Liver (tissue), 9 donors: ENCODE measurements around the gene POLD3. TPM values are rescaled to one million over a fixed set of nuclear protein-coding genes. Genes with fewer than 3 reads are reported as not detected.

Experiments used
- DNase-seq: peaks from one replicate; pipeline ENCODE4 v3.0.0-alpha.2; 2017; ENCODE audit warnings: low spot score
- H3K27ac ChIP-seq, 2 donors: one replicate each; pipeline ENCODE4 v1.7.0; 2013; ENCODE audit warnings: inconsistent platforms in 2 of 2, low read length in 2 of 2, control low read depth in 1 of 2, low read depth in 1 of 2, mild to moderate bottlenecking in 1 of 2
- H3K27me3 ChIP-seq, 4 donors: one replicate each; pipeline versions ENCODE4 v1.6.1 to v1.7.0; 2013; ENCODE audit warnings: low read length in 3 of 4, inconsistent platforms in 1 of 4, mild to moderate bottlenecking in 1 of 4, moderate library complexity in 1 of 4; ENCODE audit not compliant: control insufficient read depth in 4 of 4, insufficient read depth in 4 of 4
- H3K36me3 ChIP-seq, 4 donors: one replicate each; pipeline versions ENCODE4 v1.6.1 to v1.7.0; 2013; ENCODE audit warnings: low read length in 3 of 4, mild to moderate bottlenecking in 3 of 4, low read depth in 1 of 4, moderate library complexity in 1 of 4; ENCODE audit not compliant: control insufficient read depth in 4 of 4, insufficient read depth in 3 of 4
- H3K4me1 ChIP-seq, 4 donors: one replicate each; pipeline versions ENCODE4 v1.6.1 to v1.7.0; 2013; ENCODE audit warnings: low read length in 3 of 4, mild to moderate bottlenecking in 3 of 4, moderate library complexity in 1 of 4; ENCODE audit not compliant: control insufficient read depth in 4 of 4, insufficient read depth in 4 of 4
- H3K4me3 ChIP-seq, 3 donors: one replicate each; pipeline versions ENCODE4 v1.6.1 to v1.7.0; 2013; ENCODE audit warnings: low read length in 3 of 3, control low read depth in 1 of 3, low read depth in 1 of 3, mild to moderate bottlenecking in 1 of 3
- H3K9ac ChIP-seq, 2 donors: one replicate each; pipeline ENCODE4 v1.7.0; 2013; ENCODE audit warnings: low read length in 2 of 2, mild to moderate bottlenecking in 2 of 2, moderate library complexity in 2 of 2, control low read depth in 1 of 2, low read depth in 1 of 2
- H3K9me3 ChIP-seq, 4 donors: one replicate each; pipeline versions ENCODE4 v1.6.1 to v1.7.0; 2013; ENCODE audit warnings: low read length in 3 of 4; ENCODE audit not compliant: control insufficient read depth in 4 of 4
- EGR1 ChIP-seq, 2 donors: IDR thresholded peaks; 2 replicates each; pipeline ENCODE4 v1.6.1; 2016 to 2018; ENCODE audit warnings: antibody characterized with exemption in 2 of 2, low read depth in 2 of 2
- FOXA1 ChIP-seq: IDR thresholded peaks from 2 replicates; pipeline ENCODE4 v1.6.1; 2016; ENCODE audit warnings: antibody characterized with exemption
- FOXA2 ChIP-seq: IDR thresholded peaks from 2 replicates; pipeline ENCODE4 v1.6.1; 2016; ENCODE audit warnings: antibody characterized with exemption
- GABPA ChIP-seq, 2 donors: IDR thresholded peaks in 1 of 2; conservative IDR thresholded peaks in 1 of 2; 2 replicates each; pipeline ENCODE4 v1.6.1; 2016; ENCODE audit warnings: antibody characterized with exemption in 2 of 2, mild to moderate bottlenecking in 1 of 2, moderate library complexity in 1 of 2
- HNF4A ChIP-seq, 2 donors: conservative IDR thresholded peaks; 2 replicates each; pipeline ENCODE4 v1.6.1; 2016; ENCODE audit warnings: antibody characterized with exemption in 2 of 2, mild to moderate bottlenecking in 2 of 2
- HNF4G ChIP-seq: IDR thresholded peaks from 2 replicates; pipeline ENCODE4 v1.6.1; 2016; ENCODE audit warnings: antibody characterized with exemption
- JUND ChIP-seq, 2 donors: IDR thresholded peaks; 2 replicates each; pipeline ENCODE4 v1.6.1; 2016; ENCODE audit warnings: antibody characterized with exemption in 2 of 2
- NR2F2 ChIP-seq: IDR thresholded peaks from 2 replicates; pipeline ENCODE4 v1.6.1; 2016; ENCODE audit warnings: antibody characterized with exemption
- RAD21 ChIP-seq, 2 donors: IDR thresholded peaks; 2 replicates each; pipeline ENCODE4 v1.6.1; 2016; ENCODE audit warnings: antibody characterized with exemption in 2 of 2, mild to moderate bottlenecking in 2 of 2
- RXRA ChIP-seq, 2 donors: IDR thresholded peaks; 2 replicates each; pipeline ENCODE4 v1.6.1; 2017 to 2018; ENCODE audit warnings: antibody characterized with exemption in 2 of 2, mild to moderate bottlenecking in 1 of 2
- SP1 ChIP-seq: IDR thresholded peaks from 2 replicates; pipeline ENCODE4 v1.6.1; 2018; ENCODE audit warnings: antibody characterized with exemption, mild to moderate bottlenecking
- TAF1 ChIP-seq: conservative IDR thresholded peaks from 2 replicates; pipeline ENCODE4 v1.6.1; 2016; ENCODE audit warnings: antibody characterized with exemption, mild to moderate bottlenecking
- YY1 ChIP-seq: IDR thresholded peaks from 2 replicates; pipeline ENCODE4 v1.6.1; 2016; ENCODE audit warnings: antibody characterized with exemption, mild to moderate bottlenecking
- WGBS: extraction: QIAGEN DNeasy Blood & Tissue Kit; methylation state at CpG from one replicate; pipeline ENCODE4 v1.1.7; 2013; 5-methylcytosine and 5-hydroxymethylcytosine counted together
- polyA plus RNA-seq, 2 donors: library from polyadenylated mRNA; stranded (reverse) in 1 of 2; unstranded in 1 of 2; fragments of 200-250 nt in 1 of 2; fragments of >200 nt in 1 of 2; fragmentation: Nextera tagmentation in 1 of 2; extraction: Ambion mirVana in 1 of 2; gene quantifications; one replicate each; pipeline versions ENCODE4 v1.2.1 to v1.2.3, GENCODE V29; 2013 to 2015
- total RNA-seq, 2 donors: library from RNA; depleted of rRNA; stranded (reverse); fragments of >200 nt; gene quantifications; one replicate each; pipeline ENCODE4 v1.2.3, GENCODE V29; 2014
- TF ChIP-seq, protein P1 (sequence below): IDR thresholded peaks from 2 replicates; pipeline ENCODE4 v1.6.1; 2016; ENCODE audit warnings: antibody characterized with exemption
- TF ChIP-seq, protein P2 (sequence below): fragments of 150-350 bp; IDR thresholded peaks from 2 replicates; pipeline ENCODE4 v1.5.1; 2017; ENCODE audit warnings: improper control_type of control experiment, low read depth, low read length; ENCODE audit not compliant: missing input control
- TF ChIP-seq, protein P3 (sequence below): IDR thresholded peaks from 2 replicates; pipeline ENCODE4 v1.6.1; 2016; ENCODE audit warnings: antibody characterized with exemption
- TF ChIP-seq, protein P4 (sequence below): IDR thresholded peaks from 2 replicates; pipeline ENCODE4 v1.6.1; 2016; ENCODE audit warnings: antibody characterized with exemption, mild to moderate bottlenecking
- TF ChIP-seq, protein P5 (sequence below): IDR thresholded peaks from 2 replicates; pipeline ENCODE4 v1.6.1; 2016; ENCODE audit warnings: antibody characterized with exemption
- donor health status: healthy.
- donor health status: healthy.
- donor health status: healthy.
- donor health status: healthy.
- donor health status: healthy.

The POLD3 gene
- total and polyA plus RNA-seq, 4 donors: 3.0 to 8.3 (median 5.0) TPM

DNA sequence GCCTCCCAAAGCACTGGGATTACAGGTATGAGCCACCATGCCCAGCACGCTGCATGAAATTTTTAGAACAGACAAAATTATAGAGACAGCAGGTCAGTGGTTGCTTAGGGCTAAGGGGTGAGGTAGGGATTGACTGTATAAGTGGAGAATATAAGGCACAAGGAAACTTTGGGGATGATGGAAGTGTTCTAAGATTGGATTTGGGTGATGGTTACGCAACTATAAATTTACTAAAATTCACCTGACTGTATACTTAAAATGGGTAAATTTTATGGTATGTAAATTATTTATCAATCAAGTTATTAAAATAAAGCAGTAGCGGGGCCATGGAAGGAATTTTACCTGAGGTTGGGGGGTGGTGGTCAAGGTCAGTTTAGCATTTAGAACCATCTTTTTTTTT is 16.4 kb upstream of the POLD3 start:
- no peak overlapping the region for H3K27ac ChIP-seq
- DNase-seq: no peak
- no peaks in the 10 kb centered on the region for H3K4me1 ChIP-seq
- no peak overlapping the region for H3K4me3 ChIP-seq
- TF ChIP-seq RAD21 (IDR thresholded peaks at IDR 0.05) (no peak), HNF4A (conservative IDR thresholded peaks at IDR 0.05) (no peak), RXRA (IDR thresholded peaks at IDR 0.05) (no peak), FOXA2 (no peak), SP1 (no peak), NR2F2 (no peak), GABPA (IDR thresholded peaks at IDR 0.05 in 1 of 2, conservative IDR thresholded peaks at IDR 0.05 in 1 of 2) (no peak), YY1 (no peak), EGR1 (IDR thresholded peaks at IDR 0.05; ENCODE audit: low read depth in 2 of 2) (no peak), TAF1 (no peak), JUND (IDR thresholded peaks at IDR 0.05) (no peak), HNF4G (no peak), FOXA1 (no peak)
- TF ChIP-seq, protein P1, sequence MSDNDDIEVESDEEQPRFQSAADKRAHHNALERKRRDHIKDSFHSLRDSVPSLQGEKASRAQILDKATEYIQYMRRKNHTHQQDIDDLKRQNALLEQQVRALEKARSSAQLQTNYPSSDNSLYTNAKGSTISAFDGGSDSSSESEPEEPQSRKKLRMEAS: no peak
- TF ChIP-seq, protein P2, sequence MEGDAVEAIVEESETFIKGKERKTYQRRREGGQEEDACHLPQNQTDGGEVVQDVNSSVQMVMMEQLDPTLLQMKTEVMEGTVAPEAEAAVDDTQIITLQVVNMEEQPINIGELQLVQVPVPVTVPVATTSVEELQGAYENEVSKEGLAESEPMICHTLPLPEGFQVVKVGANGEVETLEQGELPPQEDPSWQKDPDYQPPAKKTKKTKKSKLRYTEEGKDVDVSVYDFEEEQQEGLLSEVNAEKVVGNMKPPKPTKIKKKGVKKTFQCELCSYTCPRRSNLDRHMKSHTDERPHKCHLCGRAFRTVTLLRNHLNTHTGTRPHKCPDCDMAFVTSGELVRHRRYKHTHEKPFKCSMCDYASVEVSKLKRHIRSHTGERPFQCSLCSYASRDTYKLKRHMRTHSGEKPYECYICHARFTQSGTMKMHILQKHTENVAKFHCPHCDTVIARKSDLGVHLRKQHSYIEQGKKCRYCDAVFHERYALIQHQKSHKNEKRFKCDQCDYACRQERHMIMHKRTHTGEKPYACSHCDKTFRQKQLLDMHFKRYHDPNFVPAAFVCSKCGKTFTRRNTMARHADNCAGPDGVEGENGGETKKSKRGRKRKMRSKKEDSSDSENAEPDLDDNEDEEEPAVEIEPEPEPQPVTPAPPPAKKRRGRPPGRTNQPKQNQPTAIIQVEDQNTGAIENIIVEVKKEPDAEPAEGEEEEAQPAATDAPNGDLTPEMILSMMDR: no peak
- TF ChIP-seq, protein P3, sequence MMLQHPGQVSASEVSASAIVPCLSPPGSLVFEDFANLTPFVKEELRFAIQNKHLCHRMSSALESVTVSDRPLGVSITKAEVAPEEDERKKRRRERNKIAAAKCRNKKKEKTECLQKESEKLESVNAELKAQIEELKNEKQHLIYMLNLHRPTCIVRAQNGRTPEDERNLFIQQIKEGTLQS: no peak
- TF ChIP-seq, protein P4, sequence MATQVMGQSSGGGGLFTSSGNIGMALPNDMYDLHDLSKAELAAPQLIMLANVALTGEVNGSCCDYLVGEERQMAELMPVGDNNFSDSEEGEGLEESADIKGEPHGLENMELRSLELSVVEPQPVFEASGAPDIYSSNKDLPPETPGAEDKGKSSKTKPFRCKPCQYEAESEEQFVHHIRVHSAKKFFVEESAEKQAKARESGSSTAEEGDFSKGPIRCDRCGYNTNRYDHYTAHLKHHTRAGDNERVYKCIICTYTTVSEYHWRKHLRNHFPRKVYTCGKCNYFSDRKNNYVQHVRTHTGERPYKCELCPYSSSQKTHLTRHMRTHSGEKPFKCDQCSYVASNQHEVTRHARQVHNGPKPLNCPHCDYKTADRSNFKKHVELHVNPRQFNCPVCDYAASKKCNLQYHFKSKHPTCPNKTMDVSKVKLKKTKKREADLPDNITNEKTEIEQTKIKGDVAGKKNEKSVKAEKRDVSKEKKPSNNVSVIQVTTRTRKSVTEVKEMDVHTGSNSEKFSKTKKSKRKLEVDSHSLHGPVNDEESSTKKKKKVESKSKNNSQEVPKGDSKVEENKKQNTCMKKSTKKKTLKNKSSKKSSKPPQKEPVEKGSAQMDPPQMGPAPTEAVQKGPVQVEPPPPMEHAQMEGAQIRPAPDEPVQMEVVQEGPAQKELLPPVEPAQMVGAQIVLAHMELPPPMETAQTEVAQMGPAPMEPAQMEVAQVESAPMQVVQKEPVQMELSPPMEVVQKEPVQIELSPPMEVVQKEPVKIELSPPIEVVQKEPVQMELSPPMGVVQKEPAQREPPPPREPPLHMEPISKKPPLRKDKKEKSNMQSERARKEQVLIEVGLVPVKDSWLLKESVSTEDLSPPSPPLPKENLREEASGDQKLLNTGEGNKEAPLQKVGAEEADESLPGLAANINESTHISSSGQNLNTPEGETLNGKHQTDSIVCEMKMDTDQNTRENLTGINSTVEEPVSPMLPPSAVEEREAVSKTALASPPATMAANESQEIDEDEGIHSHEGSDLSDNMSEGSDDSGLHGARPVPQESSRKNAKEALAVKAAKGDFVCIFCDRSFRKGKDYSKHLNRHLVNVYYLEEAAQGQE: no peak
- TF ChIP-seq, protein P5, sequence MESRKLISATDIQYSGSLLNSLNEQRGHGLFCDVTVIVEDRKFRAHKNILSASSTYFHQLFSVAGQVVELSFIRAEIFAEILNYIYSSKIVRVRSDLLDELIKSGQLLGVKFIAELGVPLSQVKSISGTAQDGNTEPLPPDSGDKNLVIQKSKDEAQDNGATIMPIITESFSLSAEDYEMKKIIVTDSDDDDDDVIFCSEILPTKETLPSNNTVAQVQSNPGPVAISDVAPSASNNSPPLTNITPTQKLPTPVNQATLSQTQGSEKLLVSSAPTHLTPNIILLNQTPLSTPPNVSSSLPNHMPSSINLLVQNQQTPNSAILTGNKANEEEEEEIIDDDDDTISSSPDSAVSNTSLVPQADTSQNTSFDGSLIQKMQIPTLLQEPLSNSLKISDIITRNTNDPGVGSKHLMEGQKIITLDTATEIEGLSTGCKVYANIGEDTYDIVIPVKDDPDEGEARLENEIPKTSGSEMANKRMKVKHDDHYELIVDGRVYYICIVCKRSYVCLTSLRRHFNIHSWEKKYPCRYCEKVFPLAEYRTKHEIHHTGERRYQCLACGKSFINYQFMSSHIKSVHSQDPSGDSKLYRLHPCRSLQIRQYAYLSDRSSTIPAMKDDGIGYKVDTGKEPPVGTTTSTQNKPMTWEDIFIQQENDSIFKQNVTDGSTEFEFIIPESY: no peak
- H3K36me3 ChIP-seq: no peaks in the 10 kb centered on the region
- H3K27me3 ChIP-seq: no peaks in the 10 kb centered on the region
- H3K9ac ChIP-seq: no peak overlapping the region
- 97% methylated on average over 3 of the region's 3 CpGs for WGBS
- no peaks in the 10 kb centered on the region for H3K9me3 ChIP-seq
